Measurements from ENCODE around the gene PPP1R12B.
"Not testable (repeated sequence)": the region's sequence is repeated elsewhere in the genome, so short reads cannot be mapped to it uniquely, and the experiment has no call there.

Gene PPP1R12B

DNA sequence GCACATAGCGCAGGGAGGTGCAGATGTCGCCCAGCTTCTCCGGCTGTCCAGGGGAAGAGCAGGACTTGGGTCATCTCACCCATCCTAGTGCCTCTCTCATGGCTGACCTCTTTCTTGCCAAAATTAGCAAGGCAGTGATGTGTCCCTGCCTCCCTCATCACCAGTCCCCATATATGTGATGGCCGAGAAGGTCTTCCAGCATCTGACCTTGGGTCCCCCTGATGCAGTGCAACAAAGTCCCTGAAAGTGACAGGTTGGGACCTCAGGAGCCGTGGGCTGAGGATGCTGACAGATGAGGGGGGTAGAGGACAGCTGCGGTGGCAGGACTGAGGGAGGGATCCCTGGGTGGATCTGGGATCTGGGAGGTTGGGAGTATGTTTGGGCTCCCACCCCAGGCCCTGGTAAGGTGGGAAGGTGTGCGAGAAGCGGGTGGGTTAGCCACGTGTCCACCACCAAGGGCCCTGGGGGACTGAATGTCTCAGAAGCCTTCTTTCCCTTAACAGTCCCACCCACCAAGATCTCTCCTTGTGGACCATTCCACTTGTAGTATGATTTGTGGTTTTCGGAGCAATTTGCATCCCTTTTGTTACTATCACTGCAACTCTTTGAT lies 252.0 kb downstream of the PPP1R12B start:
- Mint-ChIP-seq H3K27ac (no peak overlapping the region), H3K4me3 (no peak overlapping the region), H3K4me1 (ENCODE audit: low read depth) (no peaks in the 10 kb centered on the region), H3K9me3 (no peaks in the 10 kb centered on the region), H3K27me3 (ENCODE audit: low read depth) (no peaks in the 10 kb centered on the region), H3K36me3 (ENCODE audit: low read depth) (no peaks in the 10 kb centered on the region)
- DNase-seq (ENCODE audit: low spot score): no peak

GRCh38 chr1:202603435-202603834 lies 254.9 kb downstream of the PPP1R12B start:
- Mint-ChIP-seq H3K27me3 (ENCODE audit: low read depth) (no peaks in the 10 kb centered on the region), H3K36me3 (ENCODE audit: low read depth) (no peaks in the 10 kb centered on the region), H3K4me3 (no peak overlapping the region), H3K4me1 (ENCODE audit: low read depth) (no peaks in the 10 kb centered on the region), H3K9me3 (no peaks in the 10 kb centered on the region), H3K27ac (no peak overlapping the region)
- no peak for DNase-seq (ENCODE audit: low spot score)

DNA sequence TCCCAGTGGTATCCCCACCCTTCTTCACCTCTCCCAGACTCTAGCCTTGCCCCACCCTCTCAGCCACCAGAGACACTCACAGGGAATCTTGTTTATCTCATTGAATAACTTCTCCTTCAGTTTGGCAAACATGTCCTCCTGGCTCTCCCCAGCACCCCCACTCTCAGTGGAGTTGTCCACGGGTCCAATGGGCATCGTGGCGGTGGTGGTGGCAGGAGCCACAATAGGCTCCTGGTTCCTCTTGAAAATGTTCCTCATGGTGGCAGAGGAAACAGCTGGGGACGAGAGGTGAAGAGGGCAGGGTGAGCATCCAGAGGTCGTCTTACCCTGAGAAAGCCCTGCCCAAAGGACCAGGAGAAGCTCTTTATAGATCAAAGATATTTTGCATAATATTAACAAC lies 257.0 kb downstream of the PPP1R12B start:
- Mint-ChIP-seq H3K27me3 (ENCODE audit: low read depth) (no peaks in the 10 kb centered on the region), H3K36me3 (ENCODE audit: low read depth) (no peaks in the 10 kb centered on the region), H3K4me1 (ENCODE audit: low read depth) (no peaks in the 10 kb centered on the region), H3K4me3 (no peak overlapping the region), H3K9me3 (no peaks in the 10 kb centered on the region), H3K27ac (no peak overlapping the region)
- no peak for DNase-seq (ENCODE audit: low spot score)

DNA sequence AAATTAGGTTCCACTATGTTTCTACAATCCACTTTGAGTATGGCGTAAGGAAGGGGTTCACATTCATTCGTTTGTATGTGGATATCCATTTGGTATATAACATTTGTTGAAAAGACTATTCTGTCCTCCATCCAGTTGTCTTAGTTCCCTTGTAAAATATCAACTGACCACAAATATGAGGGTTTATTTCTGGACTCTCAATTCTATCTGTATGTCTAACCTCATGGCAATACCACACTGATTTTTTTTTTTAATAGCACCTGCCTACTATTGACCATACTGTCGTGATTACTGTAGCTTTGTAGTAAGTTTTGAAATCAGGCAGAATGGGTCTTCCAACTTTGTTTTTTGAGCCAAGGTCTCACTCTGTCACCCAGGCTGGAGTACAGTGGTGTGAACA lies 263.5 kb downstream of the PPP1R12B start:
- not testable (repeated sequence) for H3K4me3 Mint-ChIP-seq; H3K27me3 Mint-ChIP-seq (ENCODE audit: low read depth); H3K9me3 Mint-ChIP-seq; DNase-seq (ENCODE audit: low spot score); H3K27ac Mint-ChIP-seq; H3K36me3 Mint-ChIP-seq (ENCODE audit: low read depth)
- H3K4me1 Mint-ChIP-seq (ENCODE audit: low read depth): peaks cover 15% of the 10 kb centered on the region

DNA sequence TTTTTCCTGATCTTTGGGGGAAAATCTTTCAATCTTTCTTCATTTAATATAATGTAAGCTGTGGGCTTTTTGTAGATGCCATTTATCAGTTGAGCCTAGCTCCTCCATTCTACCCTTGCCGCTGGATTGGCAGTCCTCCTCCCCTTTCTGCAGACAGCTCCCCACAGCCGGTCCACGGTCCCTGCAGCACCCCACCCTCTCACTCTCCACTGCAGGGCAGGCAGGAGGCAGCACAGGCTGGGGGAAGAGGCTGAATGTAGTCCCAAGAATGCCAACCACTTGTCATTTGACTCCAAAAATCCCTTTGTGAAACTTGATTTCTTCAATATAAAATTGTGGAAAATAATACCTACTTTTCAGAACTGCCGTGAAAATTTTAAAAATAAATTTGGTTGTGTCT lies 265.1 kb downstream of the PPP1R12B start:
- DNase-seq (ENCODE audit: low spot score): no peak
- Mint-ChIP-seq H3K27me3 (ENCODE audit: low read depth) (peaks cover 9% of the 10 kb centered on the region), H3K4me1 (ENCODE audit: low read depth) (peaks cover 15% of the 10 kb centered on the region)

DNA sequence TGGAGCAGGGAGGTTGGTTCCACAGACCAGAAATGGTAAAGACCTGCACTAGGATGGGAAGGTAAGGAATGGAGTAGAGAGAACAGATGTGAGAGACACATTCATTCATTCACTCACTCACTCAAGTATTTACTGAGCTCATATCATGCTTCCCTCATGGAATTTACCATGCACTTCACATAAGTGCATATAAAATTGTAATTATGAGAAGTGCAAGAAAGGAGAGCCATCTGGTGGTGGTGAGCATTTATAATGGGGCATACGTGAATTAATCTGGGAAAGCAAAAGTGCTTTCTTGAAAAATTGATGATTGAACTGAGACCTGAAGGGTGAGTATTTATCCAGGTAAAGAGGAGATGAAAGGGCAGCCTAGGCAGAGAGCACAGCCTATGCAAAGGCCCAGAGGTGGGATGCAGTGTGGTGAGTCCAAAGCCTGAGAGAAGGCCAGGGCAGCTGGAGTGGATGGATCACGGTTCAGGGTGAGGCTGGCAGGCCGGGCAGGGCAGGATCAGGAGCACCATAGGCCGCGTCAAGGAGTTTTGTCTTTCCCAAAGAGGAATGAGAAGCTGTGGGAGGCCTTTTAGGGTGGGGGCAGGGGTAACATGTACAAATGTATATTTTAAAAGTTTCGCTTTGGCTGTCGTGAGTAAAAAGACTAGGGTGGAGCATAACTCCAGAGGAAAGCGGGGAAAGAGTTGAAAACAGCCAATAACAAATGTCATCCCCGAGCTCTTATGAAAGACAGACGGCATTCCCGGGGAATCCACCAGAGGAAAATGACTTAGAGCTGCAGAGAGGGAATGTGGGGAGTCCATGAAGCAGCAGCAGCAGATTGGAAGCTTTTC lies 266.1 kb downstream of the PPP1R12B start:
- not testable (repeated sequence) for H3K27ac Mint-ChIP-seq; H3K36me3 Mint-ChIP-seq (ENCODE audit: low read depth); DNase-seq (ENCODE audit: low spot score); H3K9me3 Mint-ChIP-seq; H3K4me3 Mint-ChIP-seq
- Mint-ChIP-seq H3K27me3 (ENCODE audit: low read depth) (peaks cover 13% of the 10 kb centered on the region), H3K4me1 (ENCODE audit: low read depth) (peaks cover 15% of the 10 kb centered on the region)

More for the DNA sequence above, 265.1 kb downstream of the PPP1R12B start:
- Mint-ChIP-seq H3K36me3 (ENCODE audit: low read depth) (no peaks in the 10 kb centered on the region), H3K4me3 (no peak overlapping the region), H3K27ac (no peak overlapping the region), H3K9me3 (no peaks in the 10 kb centered on the region)

GRCh38 chr1:202615208-202615500 lies 266.7 kb downstream of the PPP1R12B start:
- not testable (repeated sequence) for H3K9me3 Mint-ChIP-seq; DNase-seq (ENCODE audit: low spot score); H3K4me3 Mint-ChIP-seq; H3K27ac Mint-ChIP-seq; H3K36me3 Mint-ChIP-seq (ENCODE audit: low read depth)
- peaks cover 15% of the 10 kb centered on the region for H3K4me1 Mint-ChIP-seq (ENCODE audit: low read depth)
- peaks cover 13% of the 10 kb centered on the region for H3K27me3 Mint-ChIP-seq (ENCODE audit: low read depth)

DNA sequence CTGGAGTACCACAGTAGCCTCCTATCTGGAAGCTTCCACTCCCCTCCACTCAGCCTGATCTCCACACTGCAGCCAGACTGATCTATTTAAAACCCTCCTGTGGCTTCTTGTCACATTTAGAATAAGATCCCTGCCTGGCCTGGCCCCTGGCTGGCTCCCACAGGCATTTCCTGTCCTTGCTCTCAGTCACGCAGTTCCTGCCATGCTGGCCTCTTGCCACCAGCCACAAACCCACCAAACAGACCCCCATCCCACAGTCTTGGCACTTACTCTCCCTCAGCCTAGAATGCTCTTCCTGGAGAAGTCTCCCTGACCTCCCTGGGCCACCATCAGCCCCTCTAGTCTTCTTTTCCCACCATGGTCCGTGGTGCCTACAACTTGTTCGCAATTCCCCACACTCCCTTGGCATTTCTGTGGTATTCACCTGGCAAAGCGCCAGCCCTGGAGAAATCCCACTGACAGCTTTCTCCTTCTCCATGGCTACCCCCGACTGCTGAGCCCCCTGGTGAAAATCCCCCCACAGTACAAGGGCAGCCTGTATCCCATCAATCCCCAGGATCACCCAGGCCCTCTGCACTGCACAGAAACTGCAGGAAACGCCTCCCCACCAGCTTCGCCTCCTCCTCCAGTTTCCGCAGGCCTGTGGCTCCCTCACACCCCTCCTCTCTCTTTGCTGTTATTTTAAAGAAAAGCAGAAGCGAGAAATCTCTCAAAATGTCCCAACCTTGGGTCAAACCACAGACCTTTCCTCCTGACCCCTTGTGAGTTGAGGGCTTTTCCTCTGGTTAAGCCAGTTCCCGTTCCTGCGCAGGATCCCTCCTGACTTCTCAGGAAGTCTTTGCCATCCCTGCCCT lies 267.2 kb downstream of the PPP1R12B start:
- H3K4me3 Mint-ChIP-seq: no peak overlapping the region
- peaks cover 18% of the 10 kb centered on the region for H3K27me3 Mint-ChIP-seq (ENCODE audit: low read depth)
- DNase-seq (ENCODE audit: low spot score): no peak
- H3K4me1 Mint-ChIP-seq (ENCODE audit: low read depth): peaks cover 15% of the 10 kb centered on the region
- H3K27ac Mint-ChIP-seq: no peak overlapping the region
- H3K9me3 Mint-ChIP-seq: no peaks in the 10 kb centered on the region
- H3K36me3 Mint-ChIP-seq (ENCODE audit: low read depth): no peaks in the 10 kb centered on the region

- no peak overlapping the region for H3K4me3 Mint-ChIP-seq
- H3K27ac Mint-ChIP-seq: no peak overlapping the region
- no peak for DNase-seq (ENCODE audit: low spot score)
- peaks cover 15% of the 10 kb centered on the region for H3K4me1 Mint-ChIP-seq (ENCODE audit: low read depth)
- H3K9me3 Mint-ChIP-seq: no peaks in the 10 kb centered on the region
- peaks cover 20% of the 10 kb centered on the region for H3K27me3 Mint-ChIP-seq (ENCODE audit: low read depth)
- no peaks in the 10 kb centered on the region for H3K36me3 Mint-ChIP-seq (ENCODE audit: low read depth)
Observed at GRCh38 chr1:202616355-202616915, 267.9 kb downstream of the PPP1R12B start.

GRCh38 chr1:202619012-202619411 lies 270.5 kb downstream of the PPP1R12B start:
- Mint-ChIP-seq H3K4me1 (ENCODE audit: low read depth) (peaks cover 15% of the 10 kb centered on the region), H3K27me3 (ENCODE audit: low read depth) (peaks cover 24% of the 10 kb centered on the region)
- H3K36me3 Mint-ChIP-seq (ENCODE audit: low read depth); H3K9me3 Mint-ChIP-seq; H3K4me3 Mint-ChIP-seq; H3K27ac Mint-ChIP-seq; DNase-seq (ENCODE audit: low spot score): not testable (repeated sequence)

GRCh38 chr1:202619505-202619904 lies 271.0 kb downstream of the PPP1R12B start:
- no peak for DNase-seq (ENCODE audit: low spot score)
- no peaks in the 10 kb centered on the region for H3K36me3 Mint-ChIP-seq (ENCODE audit: low read depth)
- peaks cover 22% of the 10 kb centered on the region for H3K27me3 Mint-ChIP-seq (ENCODE audit: low read depth)
- peaks cover 13% of the 10 kb centered on the region for H3K4me1 Mint-ChIP-seq (ENCODE audit: low read depth)
- no peak overlapping the region for H3K4me3 Mint-ChIP-seq
- H3K27ac Mint-ChIP-seq: no peak overlapping the region
- H3K9me3 Mint-ChIP-seq: no peaks in the 10 kb centered on the region

- not testable (repeated sequence) for H3K4me3 Mint-ChIP-seq; H3K27ac Mint-ChIP-seq; H3K9me3 Mint-ChIP-seq; DNase-seq (ENCODE audit: low spot score); H3K36me3 Mint-ChIP-seq (ENCODE audit: low read depth)
- H3K4me1 Mint-ChIP-seq (ENCODE audit: low read depth): peaks cover 13% of the 10 kb centered on the region
- H3K27me3 Mint-ChIP-seq (ENCODE audit: low read depth): peaks cover 22% of the 10 kb centered on the region
Observed at GRCh38 chr1:202620036-202620435, 271.5 kb downstream of the PPP1R12B start.

GRCh38 chr1:202621446-202621845 lies 272.9 kb downstream of the PPP1R12B start:
- no peaks in the 10 kb centered on the region for H3K9me3 Mint-ChIP-seq
- no peaks in the 10 kb centered on the region for H3K36me3 Mint-ChIP-seq (ENCODE audit: low read depth)
- H3K4me3 Mint-ChIP-seq: no peak overlapping the region
- peaks cover under 1% of the 10 kb centered on the region for H3K4me1 Mint-ChIP-seq (ENCODE audit: low read depth)
- H3K27ac Mint-ChIP-seq: no peak overlapping the region
- no peak for DNase-seq (ENCODE audit: low spot score)
- peaks cover 21% of the 10 kb centered on the region for H3K27me3 Mint-ChIP-seq (ENCODE audit: low read depth)

DNA sequence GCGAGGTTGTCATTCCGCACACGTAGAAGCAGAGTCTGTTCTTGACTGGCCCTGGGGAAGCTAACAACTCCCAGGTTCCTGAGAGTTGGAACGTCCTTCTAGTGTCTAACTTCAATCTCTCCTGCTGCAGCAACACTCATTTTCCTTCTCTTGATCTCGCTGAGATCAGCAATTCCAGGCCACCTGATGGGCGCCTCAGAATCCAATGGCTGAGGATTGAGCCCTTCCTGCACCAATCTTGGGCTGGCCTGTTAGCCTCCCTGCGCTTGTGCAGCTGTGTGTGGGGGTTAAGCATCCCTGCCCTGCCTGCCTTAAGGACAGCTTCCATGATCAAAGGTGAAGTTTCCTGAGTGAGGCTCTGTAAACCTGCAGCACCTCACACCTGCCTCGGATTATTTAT lies 273.9 kb downstream of the PPP1R12B start:
- Mint-ChIP-seq H3K9me3 (no peaks in the 10 kb centered on the region), H3K27me3 (ENCODE audit: low read depth) (peaks cover 19% of the 10 kb centered on the region), H3K4me3 (no peak overlapping the region)

More for the DNA sequence above, 273.9 kb downstream of the PPP1R12B start:
- DNase-seq (ENCODE audit: low spot score): no peak
- Mint-ChIP-seq H3K36me3 (ENCODE audit: low read depth) (no peaks in the 10 kb centered on the region), H3K27ac (no peak overlapping the region), H3K4me1 (ENCODE audit: low read depth) (no peaks in the 10 kb centered on the region)

All from T-helper 2 cell treated with Interferon-gamma antibody and Interleukin-4, amounts not matched to agents 5 μg/mL and 100 μg/mL, for 36 hours (primary cell).